HepG2 (cell line): ENCODE measurements around the gene CNTN4. TPM values are rescaled to one million over a fixed set of nuclear protein-coding genes. Genes with fewer than 3 reads are reported as not detected.

Experiments used
- ATAC-seq: fragments of 200-7000 bp; cut with Tn5 transposase; 3 replicates; pipeline ENCODE4 v1.9.1; 2020; ENCODE audit warnings: mild to moderate bottlenecking, moderate library complexity
- BruUV-seq: library from RNA; stranded (reverse); fragments of 400-500 nt; replicated peaks from 2 replicates; lab custom pipeline; 2021; lab: Mats Ljungman, UMichigan
- CTCF ChIA-PET: fragments of 300-600 bp; formaldehyde crosslinking; extraction: SDS; loops from one replicate; lab custom pipeline; 2021; ENCODE audit warnings: low total read pairs, inconsistent platforms, low intra/inter-chr PET ratio; lab: Yijun Ruan, JAX
- POLR2A ChIA-PET: fragments of 350-600 bp; sonication (Branson Sonifier 250); formaldehyde crosslinking; loops from one replicate; lab custom pipeline; 2020; ENCODE audit warnings: antibody characterized with exemption, inconsistent platforms; lab: Yijun Ruan, JAX
- DNase-seq: peaks from one replicate; pipeline ENCODE4 v3.0.0-alpha.2; 2015; ENCODE audit warnings: low spot score
- FAIRE-seq: peaks from 3 replicates; lab custom pipeline; 2011; peaks lifted over from hg19 to GRCh38; lab: Jason Lieb, UNC
- H2AFZ ChIP-seq: one replicate; pipeline ENCODE4 v1.6.1; 2011; ENCODE audit warnings: low read length, inconsistent platforms
- H3K27ac ChIP-seq: fragments of 300-600 bp; 3 replicates; pipeline ENCODE4 v1.8.0; 2011; ENCODE audit warnings: mixed run types, mild to moderate bottlenecking, mixed read lengths, low read length, inconsistent platforms; ENCODE audit not compliant: insufficient read depth; ENCODE audit errors: extremely low read length
- H3K27me3 ChIP-seq, 2 experiments: fragments of 200-600 bp in 1 of 2; 2 replicates in 1 of 2; 3 replicates in 1 of 2; pipeline versions ENCODE4 v1.6.0 to v1.8.0; 2011; ENCODE audit warnings: low read length in 2 of 2, mild to moderate bottlenecking in 2 of 2, moderate library complexity in 2 of 2, inconsistent platforms in 1 of 2; ENCODE audit not compliant: insufficient read depth in 2 of 2, control insufficient read depth in 1 of 2
- H3K36me3 ChIP-seq, 2 experiments: fragments of 200-600 bp in 1 of 2; replicated peaks in 1 of 2; 2 replicates in 1 of 2; 3 replicates in 1 of 2; pipeline versions ENCODE4 v1.5.1 to v1.8.0; 2011; ENCODE audit warnings: low read length in 2 of 2, inconsistent platforms in 1 of 2; ENCODE audit not compliant: insufficient read depth in 2 of 2, control insufficient read depth in 1 of 2
- H3K4me1 ChIP-seq: 2 replicates; pipeline ENCODE4 v1.5.1; 2012; ENCODE audit warnings: low read length, inconsistent platforms; ENCODE audit not compliant: insufficient read depth
- H3K4me2 ChIP-seq: 2 replicates; pipeline ENCODE4 v1.6.0; 2011; ENCODE audit warnings: low read depth, low read length, inconsistent platforms
- H3K4me3 ChIP-seq, 3 experiments: fragments of 200-600 bp in 1 of 3; sonication (generic), shearing (Covaris generic) in 1 of 3; replicated peaks in 1 of 3; 2 replicates each; pipeline ENCODE4 v1.5.1; 2011 to 2016; ENCODE audit warnings: low read length in 3 of 3, inconsistent platforms in 2 of 3, low read depth in 2 of 3, mild to moderate bottlenecking in 2 of 3, control low read depth in 1 of 3, mixed read lengths in 1 of 3; ENCODE audit not compliant: insufficient read depth in 1 of 3
- H3K79me2 ChIP-seq: one replicate; pipeline ENCODE4 v1.6.1; 2011; ENCODE audit warnings: low read length, inconsistent platforms; ENCODE audit not compliant: insufficient read depth
- H3K9ac ChIP-seq: 2 replicates; pipeline ENCODE4 v1.6.0; 2011; ENCODE audit warnings: mild to moderate bottlenecking, low read depth, low read length, inconsistent platforms; ENCODE audit not compliant: insufficient read depth
- H3K9me3 ChIP-seq: 2 replicates; pipeline ENCODE4 v1.5.1; 2012; ENCODE audit warnings: mild to moderate bottlenecking, low read length
- H4K20me1 ChIP-seq: 2 replicates; pipeline ENCODE4 v1.6.0; 2011; ENCODE audit warnings: inconsistent platforms, mild to moderate bottlenecking, low read length, moderate library complexity; ENCODE audit not compliant: insufficient read depth
- FOSL1 ChIP-seq: sonication (generic); formaldehyde crosslinking; IDR thresholded peaks from 2 replicates; pipeline ENCODE4 v1.9.0; 2021; ENCODE audit warnings: missing genetic modification reagents, borderline replicate concordance
- GFI1 ChIP-seq: sonication (generic); formaldehyde crosslinking; IDR thresholded peaks from 2 replicates; pipeline ENCODE4 v1.5.0; 2020; ENCODE audit warnings: missing genetic modification reagents, mild to moderate bottlenecking, borderline replicate concordance
- HDAC2 ChIP-seq: sonication (generic); formaldehyde crosslinking; IDR thresholded peaks from 2 replicates; pipeline ENCODE4 v1.4.0; 2020; ENCODE audit warnings: missing genetic modification reagents
- HHEX ChIP-seq: IDR thresholded peaks from 2 replicates; pipeline ENCODE4 v1.6.1; 2016; ENCODE audit warnings: control low read depth
- MAFK ChIP-seq, 2 experiments: IDR thresholded peaks in 1 of 2; conservative IDR thresholded peaks in 1 of 2; 2 replicates each; pipeline ENCODE4 v1.6.1; 2011; ENCODE audit warnings: improper control_type of control experiment in 2 of 2, low read length in 2 of 2
- MED1 ChIP-seq: sonication (generic); formaldehyde crosslinking; IDR thresholded peaks from 2 replicates; pipeline ENCODE4 v1.4.0; 2020; ENCODE audit warnings: missing genetic modification reagents
- RXRA ChIP-seq: sonication (generic); formaldehyde crosslinking; IDR thresholded peaks from 2 replicates; pipeline ENCODE4 v1.5.1; 2020; ENCODE audit warnings: missing genetic modification reagents
- SIN3B ChIP-seq: fragments of 150-350 bp; IDR thresholded peaks from 2 replicates; pipeline ENCODE4 v1.6.1; 2014; ENCODE audit warnings: low read length
- SRSF1 ChIP-seq: fragments of 200-400 bp; formaldehyde crosslinking; optimal IDR thresholded peaks from 2 replicates; pipeline ENCODE3; 2017; ENCODE audit warnings: mild to moderate bottlenecking, low read depth, low read length, moderate library complexity
- TBX2 ChIP-seq: sonication (generic); formaldehyde crosslinking; IDR thresholded peaks from 2 replicates; pipeline ENCODE4 v1.5.0; 2020; ENCODE audit warnings: missing genetic modification reagents, mild to moderate bottlenecking, borderline replicate concordance
- ZBTB20 ChIP-seq: sonication (generic); formaldehyde crosslinking; IDR thresholded peaks from 2 replicates; pipeline ENCODE4 v1.8.1; 2023; ENCODE audit warnings: missing genetic modification reagents, low read depth, mild to moderate bottlenecking, borderline replicate concordance
- ZFP82 ChIP-seq: sonication (generic); formaldehyde crosslinking; IDR thresholded peaks from 2 replicates; pipeline ENCODE4 v1.5.1; 2020; ENCODE audit warnings: mild to moderate bottlenecking, missing genetic modification reagents, borderline replicate concordance
- ZNF180 ChIP-seq: sonication (generic); formaldehyde crosslinking; IDR thresholded peaks from 2 replicates; pipeline ENCODE4 v1.4.0; 2020; ENCODE audit warnings: low read depth, missing genetic modification reagents, borderline replicate concordance
- ZNF326 ChIP-seq: sonication (generic); formaldehyde crosslinking; IDR thresholded peaks from 2 replicates; pipeline ENCODE4 v1.4.0; 2020; ENCODE audit warnings: missing genetic modification reagents, borderline replicate concordance
- ZSCAN21 ChIP-seq: sonication (generic); formaldehyde crosslinking; IDR thresholded peaks from 2 replicates; pipeline ENCODE4 v1.8.0; 2022; ENCODE audit warnings: mild to moderate bottlenecking, missing genetic modification reagents, moderate library complexity, borderline replicate concordance
- WGBS: methylation state at CpG from one replicate; pipeline ENCODE4 v1.1.6; 2017; ENCODE audit warnings: low lambda C conversion rate; 5-methylcytosine and 5-hydroxymethylcytosine counted together
- in situ Hi-C: cut with HindIII; loops from 2 replicates; pipeline ENCODE4 v1.10.0; 2017; ENCODE audit warnings: low pct_unique_long_range_greater_than_20kb; ENCODE audit not compliant: extremely low pct_ligation_motif_present
- intact Hi-C: fragments of 100-400 bp; cut with micrococcal nuclease; formaldehyde crosslinking; loops from one replicate; pipeline ENCODE4 v1.10.0; 2022; ENCODE audit not compliant: unreplicated experiment
- polyA plus RNA-seq, 8 experiments: library from polyadenylated mRNA; depleted of rRNA in 3 of 8; stranded (reverse) in 7 of 8; unstranded in 1 of 8; fragments of >200 nt; fragmentation: Illumina TruSeq in 4 of 8; extraction: Trizol in 4 of 8; gene quantifications; 2 replicates each; pipeline versions ENCODE4 v1.2.1 to v1.2.3, GENCODE V29; 2011 to 2016; ENCODE audit warnings: low read depth in 4 of 8, missing spikeins in 1 of 8, mixed read lengths in 1 of 8; ENCODE audit not compliant: insufficient read depth in 1 of 8
- total RNA-seq, 5 experiments: library from RNA; depleted of rRNA; stranded (reverse); fragments of >200 nt; fragmentation: Illumina TruSeq; extraction: Trizol; gene quantifications; 2 replicates each; pipeline ENCODE4 v1.2.3, GENCODE V29; 2016; ENCODE audit warnings: low read depth in 1 of 5
- TF ChIP-seq, protein P1 (sequence below): fragments of 450-650 bp; IDR thresholded peaks from 2 replicates; pipeline ENCODE4 v1.6.1; 2017; ENCODE audit warnings: mild to moderate bottlenecking

Gene CNTN4
- total and polyA plus RNA-seq, 2 of the 13 experiments (the other 11 are each of a cell fraction or from before 2014, with no cell fraction given), result 0.01 to 0.13 TPM

DNA sequence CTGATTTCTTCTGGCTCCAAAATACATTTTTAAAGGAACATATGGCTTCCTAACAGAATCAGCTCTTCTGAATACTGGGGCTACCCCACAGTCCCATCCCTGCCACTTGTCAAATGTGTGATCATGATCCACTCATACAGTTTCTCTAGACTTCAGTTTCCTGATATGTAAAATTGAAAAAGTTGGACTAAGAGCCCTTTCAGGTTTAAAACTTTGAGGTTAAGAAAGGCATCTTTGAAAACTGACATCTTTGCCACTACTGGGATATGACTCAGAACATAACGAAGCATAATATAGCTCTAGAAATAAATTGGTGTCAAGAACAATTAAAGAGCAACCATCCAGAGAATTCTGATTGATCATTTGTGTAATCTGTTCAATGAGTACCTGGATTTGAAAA is 763.3 kb downstream of the CNTN4 start (continued):
- TF ChIP-seq ZNF180 (CRISPR knock-in tag) (no peak), ZSCAN21 (CRISPR knock-in tag) (no peak), TBX2 (CRISPR knock-in tag) (no peak), MED1 (CRISPR knock-in tag) (no peak), FOSL1 (CRISPR knock-in tag) (no peak)

- Histone ChIP-seq H3K79me2 (no peaks in the 10 kb centered on the region), H4K20me1 (no peaks in the 10 kb centered on the region), H3K27me3 (no peaks in the 10 kb centered on the region)
- TF ChIP-seq GFI1 (CRISPR knock-in tag) (no peak), HDAC2 (CRISPR knock-in tag) (no peak), RXRA (CRISPR knock-in tag) (no peak)
- TF ChIP-seq, all 625 proteins: peak for 0
- Histone ChIP-seq H3K4me1 (no peaks in the 10 kb centered on the region), H3K27ac (no peak overlapping the region), H3K9me3 (no peaks in the 10 kb centered on the region), H3K36me3 (no peaks in the 10 kb centered on the region), H3K9ac (no peak overlapping the region), H2AFZ (no peak overlapping the region), H3K4me2 (no peak overlapping the region), H3K4me3 (no peak overlapping the region)
- POLR2A ChIA-PET, result no interaction called here
- CTCF ChIA-PET, result no interaction called here
- no TSS peak for BruUV-seq
- ATAC-seq (no peak), FAIRE-seq (no peak), DNase-seq (no peak)
- in situ Hi-C loops, result no loop called here
- intact Hi-C loops, result no loop called here
- 3% methylated on average over 1 of the region's 1 CpG for WGBS
Measured at GRCh38 chr3:2862366-2862765, 763.7 kb downstream of the CNTN4 start.

- no peak overlapping the region for H3K4me2 ChIP-seq
- H3K36me3 ChIP-seq, result no peaks in the 10 kb centered on the region
- ATAC-seq (no peak), FAIRE-seq (no peak), DNase-seq (no peak)
- intact Hi-C loops, result no loop called here
- no peak overlapping the region for H3K9ac ChIP-seq
- ChIA-PET CTCF (no interaction called here), POLR2A (no interaction called here)
- BruUV-seq, result no TSS peak
- H4K20me1 ChIP-seq, result no peaks in the 10 kb centered on the region
- no peak overlapping the region for H3K27ac ChIP-seq
- H2AFZ ChIP-seq, result no peak overlapping the region
- no peaks in the 10 kb centered on the region for H3K4me1 ChIP-seq
- H3K4me3 ChIP-seq, result no peak overlapping the region
- in situ Hi-C loops, result no loop called here
- no peaks in the 10 kb centered on the region for H3K9me3 ChIP-seq
- no peaks in the 10 kb centered on the region for H3K27me3 ChIP-seq
- H3K79me2 ChIP-seq, result no peaks in the 10 kb centered on the region
- 4% methylated on average over 2 of the region's 2 CpGs for WGBS
- TF ChIP-seq ZFP82 (CRISPR knock-in tag) (no peak), MAFK (conservative IDR thresholded peaks at IDR 0.05 in 1 of 2, IDR thresholded peaks at IDR 0.05 in 1 of 2; ENCODE audit: low read length in 2 of 2) (no peak), HHEX (CRISPR knock-in tag) (no peak), SRSF1 (no peak), SIN3B (no peak), ZBTB20 (CRISPR knock-in tag) (no peak), ZNF326 (no peak)
- TF ChIP-seq, protein P1, sequence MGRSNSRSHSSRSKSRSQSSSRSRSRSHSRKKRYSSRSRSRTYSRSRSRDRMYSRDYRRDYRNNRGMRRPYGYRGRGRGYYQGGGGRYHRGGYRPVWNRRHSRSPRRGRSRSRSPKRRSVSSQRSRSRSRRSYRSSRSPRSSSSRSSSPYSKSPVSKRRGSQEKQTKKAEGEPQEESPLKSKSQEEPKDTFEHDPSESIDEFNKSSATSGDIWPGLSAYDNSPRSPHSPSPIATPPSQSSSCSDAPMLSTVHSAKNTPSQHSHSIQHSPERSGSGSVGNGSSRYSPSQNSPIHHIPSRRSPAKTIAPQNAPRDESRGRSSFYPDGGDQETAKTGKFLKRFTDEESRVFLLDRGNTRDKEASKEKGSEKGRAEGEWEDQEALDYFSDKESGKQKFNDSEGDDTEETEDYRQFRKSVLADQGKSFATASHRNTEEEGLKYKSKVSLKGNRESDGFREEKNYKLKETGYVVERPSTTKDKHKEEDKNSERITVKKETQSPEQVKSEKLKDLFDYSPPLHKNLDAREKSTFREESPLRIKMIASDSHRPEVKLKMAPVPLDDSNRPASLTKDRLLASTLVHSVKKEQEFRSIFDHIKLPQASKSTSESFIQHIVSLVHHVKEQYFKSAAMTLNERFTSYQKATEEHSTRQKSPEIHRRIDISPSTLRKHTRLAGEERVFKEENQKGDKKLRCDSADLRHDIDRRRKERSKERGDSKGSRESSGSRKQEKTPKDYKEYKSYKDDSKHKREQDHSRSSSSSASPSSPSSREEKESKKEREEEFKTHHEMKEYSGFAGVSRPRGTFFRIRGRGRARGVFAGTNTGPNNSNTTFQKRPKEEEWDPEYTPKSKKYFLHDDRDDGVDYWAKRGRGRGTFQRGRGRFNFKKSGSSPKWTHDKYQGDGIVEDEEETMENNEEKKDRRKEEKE, result no peak
Measured at GRCh38 chr3:2863127-2863526, 764.5 kb downstream of the CNTN4 start.
